KOPT-K1 (cell line): ENCODE measurements around the gene ADIG.

Source experiments
- H3K27ac ChIP-seq: fragments of 200-600 bp; sonication (generic); 2 replicates; pipeline ENCODE4 v1.5.1; 2016; ENCODE audit warnings: antibody characterized with exemption, mild to moderate bottlenecking, low read depth, low read length; ENCODE audit not compliant: poor library complexity, severe bottlenecking
- H3K36me3 ChIP-seq: fragments of 200-600 bp; sonication (generic); 2 replicates; pipeline ENCODE4 v1.5.1; 2017; ENCODE audit warnings: antibody characterized with exemption, mild to moderate bottlenecking, low read length, moderate library complexity; ENCODE audit not compliant: insufficient read depth
- H3K9me3 ChIP-seq: fragments of 200-600 bp; sonication (generic); 2 replicates; pipeline ENCODE4 v1.5.1; 2017; ENCODE audit warnings: antibody characterized with exemption, low read length, mild to moderate bottlenecking; ENCODE audit not compliant: insufficient read depth, poor library complexity, severe bottlenecking

Gene ADIG

DNA sequence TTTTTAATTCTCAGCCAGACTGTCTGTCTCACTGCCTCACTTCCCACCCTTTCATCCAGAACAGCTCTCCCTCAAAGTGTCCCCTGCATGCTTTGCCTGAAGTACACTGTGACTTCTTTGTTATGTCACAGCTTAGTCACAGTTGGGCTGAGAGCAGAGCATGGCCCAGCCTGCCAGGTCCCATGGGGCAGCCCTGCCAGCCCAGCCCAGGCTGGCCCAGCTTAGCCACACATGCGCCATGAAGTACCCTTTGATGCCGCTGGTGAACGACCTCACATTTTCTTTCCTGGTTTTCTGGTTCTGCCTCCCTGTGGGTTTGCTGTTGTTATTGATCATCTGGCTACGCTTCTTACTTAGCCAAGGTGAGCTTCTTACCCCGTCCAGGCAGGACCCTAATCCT is at the start of gene ADIG:
ADIG (plus strand) TSS at position 185 of the 400 bp plus-strand sequence; CDS start at position 239, 54 bp downstream.
- Histone ChIP-seq H3K9me3 (no peaks in the 10 kb centered on the region), H3K27ac (no peak within 1 kb of the TSS), H3K36me3 (peaks cover 18% of the 10 kb centered on the region)

- Histone ChIP-seq H3K36me3 (peaks cover 97% of the 10 kb centered on the region), H3K27ac (no peak overlapping the region), H3K9me3 (no peaks in the 10 kb centered on the region)
These were observed 46.2 kb upstream of the ADIG start for GRCh38 chr20:38534756-38535155.

- peaks cover 99% of the 10 kb centered on the region for H3K36me3 ChIP-seq
- no peak overlapping the region for H3K27ac ChIP-seq
- no peaks in the 10 kb centered on the region for H3K9me3 ChIP-seq
These were observed 44.7 kb upstream of the ADIG start for GRCh38 chr20:38536310-38536709.

- H3K9me3 ChIP-seq, result no peaks in the 10 kb centered on the region
- peaks cover 99% of the 10 kb centered on the region for H3K36me3 ChIP-seq
- no peak overlapping the region for H3K27ac ChIP-seq
These were observed 43.8 kb upstream of the ADIG start for GRCh38 chr20:38537176-38537575.

DNA sequence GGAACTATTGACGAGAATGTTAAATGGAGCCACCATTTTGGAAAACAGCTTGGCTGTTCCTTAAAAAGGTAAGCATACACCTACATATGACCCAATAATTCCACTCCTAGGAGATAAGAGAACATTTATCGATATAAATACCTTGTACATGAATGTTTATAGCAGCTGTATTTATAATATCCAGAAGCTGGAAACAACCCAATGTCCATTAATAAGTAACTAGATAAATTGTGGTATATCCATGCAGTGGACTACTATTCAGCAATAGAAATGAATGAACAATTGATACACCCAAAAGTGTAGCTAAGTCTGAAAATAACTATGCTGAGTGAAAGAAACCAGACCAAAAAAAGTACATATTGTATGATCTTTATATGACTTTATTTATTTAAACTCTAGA is 42.2 kb upstream of the ADIG start:
- Histone ChIP-seq H3K36me3 (peaks cover 99% of the 10 kb centered on the region), H3K27ac (no peak overlapping the region), H3K9me3 (no peaks in the 10 kb centered on the region)

GRCh38 chr20:38543014-38543906 is 37.7 kb upstream of the ADIG start:
- Histone ChIP-seq H3K27ac (no peak overlapping the region), H3K9me3 (no peaks in the 10 kb centered on the region), H3K36me3 (peaks cover 100% of the 10 kb centered on the region)

DNA sequence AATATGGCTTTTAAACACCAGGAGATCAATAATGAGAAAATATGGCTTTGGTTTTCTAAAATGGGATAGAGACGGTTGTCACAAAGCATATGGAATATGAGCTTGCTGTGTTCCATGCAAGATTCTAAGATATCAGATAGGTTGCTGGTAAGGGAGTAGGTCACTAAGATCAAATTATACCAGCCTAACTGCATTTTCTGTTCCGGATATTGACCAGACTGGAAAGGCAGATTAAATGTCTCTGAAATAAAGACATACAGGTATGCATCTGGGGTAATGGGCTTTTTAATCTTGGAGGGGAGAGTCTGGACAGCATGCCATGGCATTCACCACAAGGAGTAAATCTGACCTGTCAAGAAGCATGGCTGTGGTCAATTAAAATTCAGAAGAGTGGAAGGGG is 35.2 kb upstream of the ADIG start:
- Histone ChIP-seq H3K27ac (no peak overlapping the region), H3K36me3 (peaks cover 98% of the 10 kb centered on the region), H3K9me3 (no peaks in the 10 kb centered on the region)

GRCh38 chr20:38547288-38548085 is 33.5 kb upstream of the ADIG start:
- Histone ChIP-seq H3K27ac (no peak overlapping the region), H3K36me3 (peaks cover 98% of the 10 kb centered on the region), H3K9me3 (no peaks in the 10 kb centered on the region)

DNA sequence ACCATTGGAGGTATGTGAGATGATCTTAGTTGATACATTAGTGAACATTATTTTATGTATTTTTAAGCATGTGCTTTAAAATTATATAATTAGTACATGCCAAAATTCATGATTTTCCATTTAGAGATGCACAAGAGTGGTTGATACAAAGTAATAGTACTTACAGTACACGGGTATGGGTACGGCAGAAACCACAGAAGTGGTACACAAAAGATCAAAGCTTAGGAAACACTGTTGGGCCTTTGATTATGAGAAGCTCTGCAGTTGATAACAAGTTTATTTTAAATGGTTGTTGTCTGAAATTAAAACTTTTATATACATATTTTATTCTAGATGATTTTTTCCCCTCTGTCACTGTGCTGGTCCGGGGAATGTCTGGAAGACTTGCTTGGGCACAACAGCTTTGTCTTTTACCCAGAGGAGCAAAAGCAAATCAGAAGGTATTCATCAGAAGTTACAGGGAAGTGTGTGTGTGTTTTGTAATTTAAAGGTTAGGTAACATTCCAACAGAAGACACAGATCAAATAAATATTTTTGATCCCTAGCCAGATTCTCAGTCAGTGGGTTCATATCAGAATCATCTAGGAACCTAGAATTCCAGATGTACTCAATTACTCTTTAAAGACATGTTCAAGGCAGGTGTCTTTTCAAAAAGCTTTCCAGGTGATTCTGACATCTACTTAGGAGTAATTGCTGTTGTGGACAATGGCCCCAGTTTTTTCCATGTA is 32.5 kb upstream of the ADIG start:
- no peak overlapping the region for H3K27ac ChIP-seq
- no peaks in the 10 kb centered on the region for H3K9me3 ChIP-seq
- peaks cover 98% of the 10 kb centered on the region for H3K36me3 ChIP-seq

- Histone ChIP-seq H3K27ac (no peak overlapping the region), H3K36me3 (peaks cover 99% of the 10 kb centered on the region), H3K9me3 (no peaks in the 10 kb centered on the region)
These were observed 30.7 kb upstream of the ADIG start for GRCh38 chr20:38550274-38550673.

- H3K36me3 ChIP-seq, result peaks cover 99% of the 10 kb centered on the region
- no peak overlapping the region for H3K27ac ChIP-seq
- H3K9me3 ChIP-seq, result no peaks in the 10 kb centered on the region
These were observed 29.9 kb upstream of the ADIG start for GRCh38 chr20:38551056-38551626.

DNA sequence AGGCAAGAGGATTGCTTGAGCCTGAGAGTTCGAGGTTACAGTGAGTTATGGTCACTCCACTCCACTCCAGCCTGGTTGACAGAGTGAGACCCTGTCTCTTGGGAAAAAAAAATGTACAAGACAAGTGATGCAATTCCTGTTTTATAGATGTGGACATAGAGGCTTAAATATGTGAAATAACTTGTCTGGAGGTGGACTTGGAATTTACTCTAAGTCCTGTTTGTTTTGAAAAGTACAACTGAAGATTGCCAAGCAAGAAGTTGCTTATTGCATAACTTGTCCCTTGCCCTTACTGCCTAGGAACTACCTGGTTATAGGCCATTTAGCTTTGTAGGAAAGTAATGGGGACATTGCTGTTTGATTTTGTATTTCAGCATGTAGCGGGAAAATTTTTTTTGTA is 26.0 kb upstream of the ADIG start:
- Histone ChIP-seq H3K27ac (no peak overlapping the region), H3K9me3 (no peaks in the 10 kb centered on the region), H3K36me3 (peaks cover 100% of the 10 kb centered on the region)

- Histone ChIP-seq H3K27ac (no peak overlapping the region), H3K36me3 (peaks cover 100% of the 10 kb centered on the region), H3K9me3 (no peaks in the 10 kb centered on the region)
These were observed 25.6 kb upstream of the ADIG start for GRCh38 chr20:38555395-38555794.

GRCh38 chr20:38557174-38557573 is 23.8 kb upstream of the ADIG start:
- Histone ChIP-seq H3K9me3 (no peaks in the 10 kb centered on the region), H3K36me3 (peaks cover 100% of the 10 kb centered on the region), H3K27ac (no peak overlapping the region)
